SK-N-MC (cell line): ENCODE data around the gene VWA8.

Experiments
- EZH2 ChIP-seq: fragments of 200-600 bp; sonication (generic); IDR thresholded peaks from one replicate; pipeline ENCODE4 v1.6.1; 2017; ENCODE audit warnings: antibody characterized with exemption
- FOXP2 ChIP-seq: optimal IDR thresholded peaks from 2 replicates; pipeline ENCODE3; 2011; ENCODE audit warnings: mild to moderate bottlenecking, moderate library complexity; ENCODE audit not compliant: insufficient read depth; ENCODE audit errors: extremely low read length, control extremely low read depth
- POLR2AphosphoS5 ChIP-seq: IDR thresholded peaks from 2 replicates; pipeline ENCODE4 v1.6.1; 2012; ENCODE audit warnings: mild to moderate bottlenecking, low read depth, low read length, borderline replicate concordance

DNA sequence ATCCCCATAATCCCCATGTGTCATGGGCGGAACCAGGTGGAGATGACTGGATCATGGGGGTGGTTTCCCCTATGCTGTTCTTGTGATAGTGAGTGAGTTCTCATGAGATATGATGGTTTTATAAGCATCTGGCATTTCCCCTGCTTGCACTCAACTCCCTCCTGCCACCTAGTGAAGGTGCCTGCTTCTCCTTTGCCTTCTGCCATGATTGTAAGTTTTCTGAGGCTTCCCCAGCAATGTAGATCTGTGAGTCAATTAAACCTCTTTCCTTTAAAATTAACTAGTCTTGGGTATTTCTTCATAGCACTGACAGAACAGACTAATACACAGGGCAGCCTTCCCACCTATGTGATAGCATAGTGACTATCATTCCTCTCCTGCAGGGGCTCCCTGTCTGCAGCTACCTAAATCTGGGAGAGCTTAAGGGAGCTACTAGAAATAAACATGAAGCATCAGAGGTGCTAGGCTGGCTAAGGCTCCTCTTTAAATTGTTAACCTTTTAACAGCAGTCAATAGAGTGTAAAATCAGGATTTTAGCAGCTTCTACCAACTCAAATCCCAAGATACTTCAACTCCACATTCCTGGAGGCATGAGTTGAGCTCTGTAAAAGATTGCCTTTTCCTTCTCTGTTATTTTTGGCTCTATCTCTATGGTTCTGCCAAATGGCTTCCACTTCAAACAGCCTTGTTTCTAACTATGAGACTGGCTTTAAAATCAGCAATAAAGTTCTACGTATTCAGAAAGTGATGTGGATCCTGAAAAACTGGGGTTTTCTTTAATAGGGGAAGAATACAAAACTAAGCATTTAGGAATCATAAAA is 112.3 kb downstream of the VWA8 start:
- TF ChIP-seq FOXP2 (no peak), POLR2AphosphoS5 (no peak), EZH2 (no peak)
